Ovary (tissue), 3 donors: Measurements from ENCODE around the gene CRHR1.

ENCODE experiments used
- CTCF ChIP-seq, 3 donors: fragments of 450-650 bp in 2 of 3; fragments of 200-600 bp in 1 of 3; IDR thresholded peaks; one replicate each; pipeline versions ENCODE4 v1.5.1 to v1.8.0; 2016 to 2022; ENCODE audit warnings: antibody characterized with exemption in 3 of 3, mild to moderate bottlenecking in 1 of 3
- EP300 ChIP-seq: sonication (generic); formaldehyde crosslinking; IDR thresholded peaks from one replicate; pipeline ENCODE4 v1.6.1; 2017; ENCODE audit warnings: antibody characterized with exemption
- POLR2A ChIP-seq: fragments of 450-650 bp; IDR thresholded peaks from one replicate; pipeline ENCODE4 v1.6.1; 2017; ENCODE audit warnings: antibody characterized with exemption, mild to moderate bottlenecking, moderate library complexity
- donor health status: DM: no; HTN: no; CAD: no.

DNA sequence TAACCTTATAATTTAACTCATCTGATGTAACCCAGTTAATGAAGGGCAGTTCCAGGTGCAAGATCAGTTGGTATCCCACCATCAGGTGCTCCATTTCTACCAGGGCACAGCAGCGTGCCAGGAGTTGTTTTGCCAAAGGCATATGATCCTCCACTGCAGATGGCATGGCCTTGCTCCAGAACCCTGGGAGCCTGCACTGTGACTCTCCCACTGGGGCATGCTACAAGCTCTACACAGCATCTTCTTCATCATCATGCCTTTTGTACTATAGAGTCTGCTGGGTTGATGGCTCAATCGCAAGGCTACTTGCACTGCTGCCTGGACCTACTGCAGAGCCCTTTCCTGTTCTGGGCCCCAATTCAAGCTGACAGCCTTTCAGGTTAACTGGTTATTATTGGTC lies 98.9 kb downstream of the CRHR1 start:
- TF ChIP-seq CTCF (IDR thresholded peaks at IDR 0.05) (no peak), POLR2A (no peak), EP300 (no peak)
